Measurements from ENCODE around the gene EIF2S2.
A peak's percentile ranks its signal among the peaks of the same experiment; 100 is the strongest.

EIF2S2 gene

DNA sequence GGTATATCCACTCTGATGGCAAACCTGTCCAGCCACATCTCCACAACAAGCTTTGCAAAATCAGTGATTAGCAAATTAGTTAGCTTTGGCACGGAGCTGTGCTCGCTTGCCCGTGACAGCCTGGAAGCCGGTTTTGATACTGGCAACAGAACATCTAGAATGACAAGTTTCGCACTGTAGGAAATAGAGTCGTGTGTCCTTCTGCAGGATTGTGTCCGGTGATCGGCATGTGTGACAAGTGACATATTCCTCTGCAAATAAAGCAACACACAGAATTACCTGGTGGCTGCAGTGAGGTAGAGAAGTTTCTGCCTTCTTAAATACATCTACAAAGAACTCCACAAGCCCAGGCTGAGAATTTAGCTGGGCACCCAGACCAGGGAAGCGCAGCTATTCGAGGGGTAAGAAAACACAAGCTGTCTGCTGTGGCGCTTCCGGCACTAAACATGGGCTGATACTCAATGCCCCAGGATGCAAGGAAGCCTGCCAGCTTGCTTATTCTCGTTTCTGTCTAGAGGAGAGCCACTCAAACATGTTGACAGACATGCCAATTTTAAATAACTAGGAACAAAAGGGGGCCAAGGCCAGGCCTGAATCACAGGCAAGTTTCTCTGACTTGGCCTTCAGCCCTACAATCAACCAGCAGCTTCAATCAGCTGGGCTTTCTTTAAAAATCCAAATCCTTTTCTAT, 22.2 kb downstream of the EIF2S2 start:
- no peak for DNase-seq (ENCODE audit: low read depth, low spot score)

DNA sequence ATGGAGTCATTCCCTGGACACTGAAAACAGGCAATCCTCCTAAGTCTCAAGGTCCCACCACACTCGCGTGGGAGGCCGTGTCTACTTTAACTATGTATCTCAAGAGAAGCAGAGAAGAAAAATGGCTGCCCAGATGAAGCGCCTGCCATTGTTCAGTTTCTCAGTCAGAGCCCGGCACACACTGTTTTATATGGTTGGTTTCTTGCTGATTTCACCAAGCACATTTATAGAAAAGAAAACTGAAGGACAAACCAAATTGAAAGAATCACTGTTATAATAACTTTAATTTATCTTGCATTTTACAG, 22.9 kb downstream of the EIF2S2 start:
- DNase-seq (ENCODE audit: low read depth, low spot score), result no peak

DNA sequence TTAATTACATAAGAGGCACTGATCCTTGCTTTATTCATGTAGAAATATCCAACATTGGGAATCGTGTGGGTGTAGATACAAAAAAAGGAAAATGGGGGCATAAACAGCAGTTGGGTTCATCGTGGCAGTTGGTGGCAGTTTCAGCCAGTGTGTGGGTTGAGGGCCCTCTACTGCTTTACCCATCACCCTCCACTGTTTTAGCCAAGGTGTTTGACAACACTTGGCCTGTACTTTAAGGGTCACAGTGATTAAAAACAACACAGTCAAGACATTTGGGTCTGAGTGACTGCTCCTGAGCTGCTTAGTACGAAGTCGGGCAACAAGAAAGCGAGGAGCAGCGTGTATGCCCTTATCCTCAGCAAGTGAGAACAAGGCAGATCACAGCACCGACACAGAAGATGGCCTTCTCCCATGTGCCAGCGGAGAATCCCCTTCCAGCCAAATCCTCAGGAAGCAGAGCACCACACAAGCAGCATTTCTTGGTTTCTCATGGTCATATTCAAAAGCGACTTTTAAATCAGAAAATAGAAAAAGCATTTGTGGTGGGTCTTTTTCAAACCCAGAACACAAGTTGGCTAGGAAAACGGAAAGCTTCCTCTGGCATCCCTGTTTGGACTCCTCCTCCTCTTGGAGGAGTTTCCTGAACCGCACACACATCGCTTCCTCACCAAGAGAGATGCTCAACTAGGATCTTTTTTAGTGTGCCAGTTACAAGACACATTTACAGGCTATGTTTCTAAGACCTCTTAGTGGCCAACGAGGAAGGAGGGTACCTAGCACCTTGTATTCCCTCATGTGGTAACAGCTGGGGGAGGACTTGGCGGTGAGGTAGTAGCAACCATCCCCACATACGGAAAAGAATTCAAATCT, 23.5 kb downstream of the EIF2S2 start:
- DNase-seq (ENCODE audit: low read depth, low spot score), result no peak

DNA sequence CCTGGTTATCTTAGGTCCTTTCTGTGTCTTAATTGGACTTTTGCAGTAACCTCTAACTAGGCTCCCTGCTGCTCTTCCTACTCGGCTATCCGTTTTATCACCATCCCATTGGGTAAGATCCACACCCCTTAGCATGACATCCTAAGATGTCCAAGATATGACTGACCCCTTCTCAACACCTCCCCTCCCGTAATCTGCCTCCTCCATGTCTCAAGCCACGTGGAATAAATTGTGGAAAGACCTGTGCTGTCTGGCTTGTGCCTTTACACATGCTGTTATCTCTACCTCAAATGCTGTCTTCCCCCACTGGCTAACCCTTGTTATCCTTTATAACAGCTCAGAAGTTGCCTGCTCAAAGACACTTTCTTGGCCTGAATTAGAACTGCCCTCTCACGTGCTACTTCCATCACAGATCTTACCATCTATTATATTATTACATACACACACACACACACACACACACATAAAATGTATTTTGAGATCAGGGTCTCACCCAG, 26.5 kb downstream of the EIF2S2 start:
- no peak for DNase-seq (ENCODE audit: low read depth, low spot score)

DNA sequence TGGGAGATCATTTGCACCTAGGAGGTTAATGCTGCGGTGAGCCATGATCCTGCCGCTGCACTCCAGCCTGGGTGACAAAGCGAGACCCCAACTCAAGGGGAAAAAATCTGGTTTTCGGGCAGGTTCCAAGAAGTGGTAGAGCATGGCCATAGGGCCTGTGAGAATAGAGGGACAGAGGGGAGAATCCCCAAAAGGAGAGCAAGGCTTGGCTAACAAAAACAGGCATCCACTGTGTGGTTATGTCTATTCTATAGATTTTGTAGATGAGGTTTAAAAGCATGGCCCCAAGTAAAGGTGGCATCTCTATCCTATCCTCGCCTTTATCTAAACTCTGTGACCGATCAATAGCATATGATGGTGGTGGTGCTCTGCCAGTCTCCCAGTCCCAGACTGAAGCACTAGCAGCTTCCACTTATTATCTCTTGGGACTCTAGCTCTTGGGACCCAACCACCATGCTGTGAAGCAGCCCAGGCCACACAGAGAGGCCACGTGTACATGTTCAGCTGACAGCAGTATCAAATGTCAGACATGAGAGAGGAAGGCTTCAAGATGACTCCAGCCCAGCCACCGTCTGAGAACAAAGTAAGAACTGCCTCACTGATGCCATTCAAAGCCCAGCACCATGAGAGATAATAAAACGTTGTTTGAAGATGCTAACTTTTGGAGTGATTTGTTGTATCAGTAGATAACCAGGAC, 27.7 kb downstream of the EIF2S2 start:
- DNase-seq (ENCODE audit: low read depth, low spot score), result no peak

DNA sequence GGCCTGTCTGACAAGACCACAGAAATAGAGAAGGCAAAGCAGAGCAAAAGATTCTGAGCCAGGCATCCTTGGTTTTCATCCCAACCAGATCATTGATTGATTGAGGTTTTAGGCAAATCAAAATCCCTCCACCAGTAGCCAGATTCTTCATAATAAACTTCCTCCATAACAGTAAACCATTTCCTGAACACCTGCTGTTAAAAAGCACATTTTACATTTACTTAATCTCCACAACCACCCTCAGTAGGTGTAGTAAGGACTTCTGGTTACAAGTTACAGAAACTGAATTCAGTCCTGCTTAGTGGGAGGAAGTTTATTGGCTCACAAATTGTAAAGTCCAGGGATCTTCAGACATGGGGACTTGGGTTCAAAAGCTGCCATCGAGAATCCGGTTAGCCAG, 28.3 kb downstream of the EIF2S2 start:
- DNase-seq (ENCODE audit: low read depth, low spot score), result no peak

DNA sequence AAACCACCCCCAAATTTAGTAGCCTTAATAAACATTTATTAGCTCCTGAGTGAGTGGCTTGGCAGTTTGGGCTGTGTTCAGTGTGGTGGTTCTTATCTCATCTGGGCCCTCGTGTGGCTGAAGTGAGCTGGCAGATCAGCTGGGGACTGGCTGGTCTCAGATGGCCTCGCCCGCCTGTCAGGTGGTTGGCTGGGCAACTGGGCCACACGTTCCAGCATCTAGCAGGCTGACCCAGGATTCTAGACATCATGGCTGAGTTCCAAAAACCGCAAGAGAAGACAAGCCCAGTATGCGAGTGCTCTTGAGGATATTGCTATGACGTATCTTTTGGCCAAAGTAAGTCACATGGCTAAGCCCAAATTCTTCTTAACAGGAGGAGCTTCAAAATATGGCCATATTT, 28.9 kb downstream of the EIF2S2 start:
- no peak for DNase-seq (ENCODE audit: low read depth, low spot score)

DNA sequence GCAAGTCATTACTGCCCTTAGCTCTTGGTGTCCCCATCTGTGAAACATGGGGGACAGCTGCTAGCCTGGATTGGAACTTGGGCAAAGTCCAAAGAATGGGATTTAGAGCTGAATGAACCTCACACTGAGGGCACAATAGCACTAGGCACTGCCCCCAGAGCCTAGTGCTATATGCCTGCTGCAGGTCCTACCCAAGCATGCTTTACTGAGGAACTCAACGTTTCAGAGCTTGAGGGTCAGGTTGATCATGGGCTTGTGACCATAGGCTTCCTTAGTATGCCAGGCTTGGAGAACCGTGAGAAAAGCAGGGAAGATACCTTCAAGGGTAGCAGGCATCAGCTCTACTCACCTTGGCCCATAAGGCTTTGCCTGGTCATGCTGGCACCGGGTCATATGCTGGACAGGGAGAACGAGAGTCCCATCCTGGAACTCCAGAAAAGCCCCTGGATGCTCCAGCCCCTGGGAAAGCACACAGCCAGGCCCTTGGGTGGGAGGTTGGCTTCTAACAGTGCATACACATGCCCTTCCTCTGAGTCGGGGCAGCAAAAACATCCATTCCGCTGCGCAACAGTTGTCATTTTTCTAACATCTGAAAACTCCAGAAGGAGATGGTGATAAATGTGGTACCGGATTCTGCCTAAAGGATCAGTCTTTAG, 29.7 kb downstream of the EIF2S2 start:
- no peak for DNase-seq (ENCODE audit: low read depth, low spot score)

DNA sequence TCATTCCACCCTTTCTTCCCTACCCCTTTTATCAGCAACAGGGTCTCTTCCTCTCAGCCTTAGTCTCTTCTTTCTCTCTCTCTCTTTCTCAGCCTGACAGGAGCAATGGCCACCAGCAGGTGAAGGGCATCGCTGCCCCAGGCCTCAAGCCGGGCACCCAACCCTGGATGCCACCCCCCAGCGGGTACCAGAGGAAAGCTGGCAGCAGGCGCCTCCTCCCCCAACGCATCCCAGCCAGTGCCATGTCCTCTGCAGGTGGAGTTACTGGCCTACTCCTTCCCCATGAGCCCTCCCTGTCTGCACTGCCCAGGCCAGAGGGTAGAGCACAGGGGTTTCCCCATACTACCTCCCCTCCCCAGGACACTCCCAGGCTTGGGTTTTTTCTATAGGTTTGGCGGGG, 32.2 kb downstream of the EIF2S2 start:
- DNase-seq (ENCODE audit: low read depth, low spot score), result no peak

DNA sequence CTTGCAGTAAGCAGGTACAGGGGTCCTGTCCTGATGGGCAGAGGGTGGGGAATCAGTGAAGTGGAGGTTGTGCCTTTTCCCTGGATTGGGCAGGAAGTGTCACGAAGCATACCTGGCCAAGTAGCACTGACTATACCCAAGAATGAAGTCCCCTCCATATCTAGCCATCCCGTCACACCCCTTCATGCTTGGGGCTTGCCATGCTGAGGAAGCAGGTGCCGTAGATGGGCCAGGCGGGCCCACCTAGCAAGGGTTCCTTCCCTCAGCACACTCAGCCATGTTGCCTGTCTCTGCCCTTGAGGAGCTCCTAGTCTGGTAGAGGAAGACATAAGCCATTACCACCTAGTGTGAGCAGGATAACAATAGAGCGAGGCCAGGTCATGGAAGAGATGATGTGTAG, 33.5 kb downstream of the EIF2S2 start:
- no peak for DNase-seq (ENCODE audit: low read depth, low spot score)

DNA sequence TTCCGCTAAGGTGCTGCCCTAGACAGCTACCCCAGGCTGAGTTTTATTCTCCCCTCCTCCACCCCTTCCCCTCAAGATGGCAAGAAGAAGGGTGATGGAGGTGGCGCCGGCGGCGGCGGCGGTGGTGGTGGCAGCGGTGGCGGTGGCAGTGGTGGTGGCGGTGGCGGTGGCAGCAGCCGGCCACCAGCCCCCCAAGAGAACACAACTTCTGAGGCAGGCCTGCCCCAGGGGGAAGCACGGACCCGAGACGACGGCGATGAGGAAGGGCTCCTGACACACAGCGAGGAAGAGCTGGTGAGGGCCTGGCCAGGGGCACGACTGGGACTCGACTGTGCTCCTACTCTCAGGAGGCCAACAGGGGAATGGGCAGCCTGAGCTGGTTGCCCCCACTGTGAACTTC, 35.1 kb downstream of the EIF2S2 start:
- no peak for DNase-seq (ENCODE audit: low read depth, low spot score)

DNA sequence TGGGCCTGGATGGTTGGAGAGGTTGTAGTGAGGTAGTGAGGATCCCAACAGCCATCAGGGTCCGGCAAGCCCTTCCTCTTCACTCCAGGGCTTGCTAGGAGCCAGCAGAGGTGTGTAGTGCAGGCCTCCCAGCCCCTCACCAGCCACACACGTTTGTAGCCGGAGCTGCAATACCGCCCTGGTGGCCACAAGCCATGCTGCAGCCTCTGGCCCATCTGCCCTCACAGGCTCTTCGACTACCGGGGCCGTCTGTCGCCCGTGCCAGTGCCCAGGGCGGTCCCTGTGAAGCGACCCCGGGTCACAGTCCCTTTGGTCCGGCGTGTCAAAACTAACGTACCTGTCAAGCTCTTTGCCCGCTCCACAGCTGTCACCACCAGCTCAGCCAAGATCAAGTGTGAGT, 36.4 kb downstream of the EIF2S2 start:
- no peak for DNase-seq (ENCODE audit: low read depth, low spot score)

DNA sequence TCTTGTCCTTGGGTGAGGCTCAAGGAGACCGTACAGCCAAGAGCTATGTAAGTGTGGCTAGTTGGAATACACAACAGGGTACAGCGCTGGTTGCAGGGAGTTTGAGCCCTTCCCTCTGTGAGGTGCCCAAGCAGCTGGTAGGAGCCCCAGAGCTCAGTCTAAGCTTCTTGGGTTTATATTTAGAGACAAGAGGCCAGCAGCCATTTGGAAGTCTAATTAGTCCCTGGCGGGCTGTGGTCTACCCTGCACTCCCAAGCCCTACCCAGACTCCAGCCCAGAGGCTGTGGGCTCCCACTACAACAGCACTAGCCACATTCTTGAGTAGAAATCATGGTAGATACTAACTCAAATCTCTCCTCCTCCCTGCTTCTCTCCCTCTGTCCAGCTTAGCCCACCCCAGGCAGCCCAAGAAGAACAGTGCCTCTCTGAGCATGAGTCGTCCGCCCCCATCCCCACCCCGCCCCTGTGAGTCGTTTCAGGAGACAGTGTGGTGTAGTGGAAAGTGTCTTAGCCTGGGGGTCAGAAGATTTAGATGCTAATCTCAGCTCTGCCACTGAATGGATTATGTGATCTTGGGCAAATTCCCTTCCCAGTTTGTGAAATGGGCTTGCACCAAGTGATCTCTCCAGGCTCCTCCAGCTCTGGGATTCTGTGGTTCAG, 37.8 kb downstream of the EIF2S2 start:
- DNase-seq (ENCODE audit: low read depth, low spot score), result peak; percentile 65

DNA sequence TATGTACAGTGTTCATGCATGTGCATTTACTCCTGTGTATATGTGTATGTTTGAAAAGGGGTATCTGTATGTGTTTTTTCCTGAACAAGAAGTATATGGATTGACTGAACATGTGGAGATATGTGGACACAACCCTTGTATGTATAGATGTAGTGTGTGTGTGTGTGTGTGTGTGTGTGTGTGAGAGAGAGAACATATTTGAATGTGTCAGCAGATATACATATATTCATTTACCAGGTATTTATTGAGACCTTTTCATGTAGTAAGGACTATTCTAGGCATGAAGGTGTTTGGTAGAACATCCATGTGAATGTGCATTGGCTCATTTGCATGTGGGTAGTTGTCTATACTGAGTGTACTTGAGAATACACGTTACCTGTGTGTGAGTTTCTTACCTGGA, 39.3 kb downstream of the EIF2S2 start:
- no peak for DNase-seq (ENCODE audit: low read depth, low spot score)

DNA sequence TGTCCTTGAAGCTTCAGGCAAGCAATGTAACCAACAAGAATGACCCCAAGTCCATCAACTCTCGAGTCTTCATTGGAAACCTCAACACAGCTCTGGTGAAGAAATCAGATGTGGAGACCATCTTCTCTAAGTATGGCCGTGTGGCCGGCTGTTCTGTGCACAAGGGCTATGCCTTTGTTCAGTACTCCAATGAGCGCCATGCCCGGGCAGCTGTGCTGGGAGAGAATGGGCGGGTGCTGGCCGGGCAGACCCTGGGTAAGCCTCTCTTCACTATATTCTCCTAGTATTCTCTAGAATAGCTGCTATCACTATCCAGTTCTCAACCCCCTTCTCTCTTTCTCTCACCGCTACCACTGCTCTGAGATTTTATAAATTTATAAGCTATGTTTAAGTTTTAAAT, 40.0 kb downstream of the EIF2S2 start:
- DNase-seq (ENCODE audit: low read depth, low spot score), result no peak

DNA sequence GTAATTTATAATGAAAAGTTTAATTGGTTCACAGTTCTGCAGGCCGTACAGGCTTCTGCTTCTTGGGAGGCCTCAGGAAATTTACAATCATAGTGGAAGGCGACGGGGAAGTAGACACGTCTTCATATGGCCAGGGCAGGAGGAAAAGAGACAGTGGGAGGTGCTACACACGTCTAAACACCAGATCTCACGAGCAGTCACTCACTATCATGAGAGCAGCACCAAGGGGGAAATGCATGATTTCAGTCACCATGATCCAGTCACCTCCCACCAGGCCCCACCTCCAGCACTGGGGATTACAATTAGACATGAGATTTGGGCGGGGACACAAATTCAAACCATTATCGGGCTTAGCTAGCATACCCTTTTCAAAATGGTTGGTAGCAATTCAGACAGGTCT, 41.2 kb downstream of the EIF2S2 start:
- no peak for DNase-seq (ENCODE audit: low read depth, low spot score)

DNA sequence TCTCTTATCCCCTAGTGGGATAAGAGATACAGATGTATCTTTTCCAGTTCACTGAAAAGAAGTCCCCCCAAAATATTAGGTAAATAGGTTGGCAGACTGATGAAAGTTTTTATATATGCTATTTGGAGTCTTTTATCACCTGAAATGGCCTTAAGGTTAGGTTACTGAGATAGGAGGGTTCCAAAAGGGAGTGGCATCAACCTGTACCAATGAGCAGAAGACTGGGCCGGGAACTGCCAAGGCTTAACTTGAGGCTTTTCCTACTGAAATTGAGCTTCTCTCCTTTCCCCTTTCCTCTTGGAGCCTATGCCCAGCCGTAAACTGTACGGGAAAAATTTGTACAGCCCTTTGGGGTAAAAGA, 42.0 kb downstream of the EIF2S2 start:
- no peak for DNase-seq (ENCODE audit: low read depth, low spot score)

DNA sequence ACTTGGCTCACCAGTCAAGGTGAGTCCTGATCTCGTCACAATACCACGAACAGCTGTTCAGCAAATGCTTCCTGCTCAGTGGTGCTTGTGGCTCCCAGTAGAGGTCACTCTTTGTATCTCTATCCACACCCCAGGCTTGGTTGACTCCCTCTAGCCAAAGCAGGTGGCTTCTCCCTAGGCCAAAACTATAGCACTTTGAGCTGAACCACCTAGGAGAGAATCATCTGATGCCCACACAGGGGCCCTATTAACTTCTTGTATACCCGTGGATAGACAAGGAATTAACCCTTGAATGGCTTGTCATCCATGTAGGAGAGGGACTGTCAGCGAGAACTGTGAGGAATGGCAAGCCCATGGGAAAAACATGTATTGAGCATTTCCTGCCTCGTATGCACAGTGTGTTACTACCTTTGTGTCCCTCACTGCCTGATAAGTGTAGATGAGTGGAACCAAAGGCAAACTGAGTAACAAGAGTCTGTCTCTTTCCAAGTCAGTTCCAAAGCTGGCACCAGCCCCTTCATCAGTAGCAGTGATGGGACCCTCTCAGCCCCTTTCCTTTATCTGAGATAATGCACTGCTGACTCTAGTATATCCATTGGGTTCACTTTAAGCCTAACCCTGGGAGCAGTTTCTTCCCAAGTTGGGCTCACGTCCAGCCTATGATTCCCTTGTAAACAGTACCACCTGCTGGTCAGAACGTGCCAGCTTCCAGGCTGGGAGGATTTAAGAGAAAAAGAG, 42.5 kb downstream of the EIF2S2 start:
- peak; percentile 88 for DNase-seq (ENCODE audit: low read depth, low spot score)

DNA sequence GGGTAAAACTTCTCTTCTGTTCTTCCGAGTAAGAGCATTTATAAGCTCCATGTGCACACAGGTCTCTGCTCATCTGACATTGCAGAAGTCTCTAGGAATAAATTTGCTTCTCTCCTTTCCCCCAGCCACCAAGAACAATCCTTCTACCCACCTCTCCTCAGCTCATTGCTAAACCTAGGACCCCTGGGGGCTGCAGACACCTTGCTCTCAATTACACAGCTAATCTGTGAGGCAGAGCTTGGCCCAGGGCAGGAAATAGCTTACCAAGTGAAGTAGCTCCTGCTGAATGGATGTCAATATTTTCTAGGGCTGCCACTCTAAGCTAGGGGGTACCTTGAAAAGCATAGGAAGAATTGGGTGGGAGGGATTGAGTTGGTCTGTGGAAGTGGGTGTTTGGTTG, 44.0 kb downstream of the EIF2S2 start:
- no peak for DNase-seq (ENCODE audit: low read depth, low spot score)

DNA sequence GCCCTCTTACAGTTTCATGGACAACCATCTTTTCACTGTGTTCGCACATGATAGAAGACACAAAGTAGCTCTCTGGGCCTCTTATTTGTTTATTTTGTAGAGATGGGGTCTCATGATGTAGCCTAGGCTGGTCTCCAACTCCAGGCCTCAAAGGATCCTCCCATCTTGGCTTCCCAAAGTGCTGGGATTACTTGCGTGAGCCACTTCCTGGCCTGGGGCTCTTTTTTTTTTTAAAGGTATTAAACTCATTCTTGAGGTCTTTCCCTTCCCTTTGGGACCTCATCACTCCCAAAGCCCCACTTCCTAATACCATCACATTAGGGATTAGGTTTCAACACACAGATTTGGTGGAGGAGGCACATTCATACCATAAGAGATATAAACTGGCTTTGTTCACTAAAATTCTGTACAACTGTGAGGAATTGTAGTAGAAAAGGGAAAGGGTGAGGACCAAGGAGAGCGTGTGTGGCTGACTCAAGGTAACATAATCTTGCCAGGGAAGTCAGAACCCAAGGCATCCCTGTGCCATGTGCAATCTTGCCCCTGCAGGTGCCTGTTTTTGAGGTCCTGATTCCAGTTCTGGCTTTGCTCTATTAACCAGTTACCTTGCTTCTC, 45.5 kb downstream of the EIF2S2 start:
- DNase-seq (ENCODE audit: low read depth, low spot score), result no peak

DNA sequence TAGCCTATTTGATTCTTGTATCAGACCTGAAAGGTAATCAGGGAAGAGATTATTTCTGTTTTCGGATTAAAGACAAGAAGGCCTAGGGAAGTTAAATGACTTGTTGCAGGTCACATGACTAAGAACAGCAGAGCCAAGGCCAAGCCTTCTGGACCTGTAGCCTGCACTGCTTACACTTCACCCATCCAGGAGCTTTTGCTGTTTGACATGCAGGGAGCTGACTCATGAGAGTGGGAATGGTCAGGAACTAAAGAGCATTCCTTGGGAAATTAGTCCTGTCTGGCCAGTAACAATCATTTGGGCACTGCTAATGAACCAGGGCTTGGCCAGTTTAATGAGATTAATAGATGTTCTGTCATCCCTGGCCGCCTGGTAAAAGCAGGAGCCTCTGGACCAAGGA, 46.8 kb downstream of the EIF2S2 start:
- DNase-seq (ENCODE audit: low read depth, low spot score), result no peak

All from ELF-1 (cell line).